Measurements from ENCODE around the gene SPATA3. TPM values are rescaled to one million over a fixed set of nuclear protein-coding genes. Genes with fewer than 3 reads are reported as not detected.

Gene SPATA3
- not detected for total RNA-seq

- ATAC-seq (no peak), DNase-seq (ENCODE audit: low spot score) (no peak)
- intact Hi-C loops (cut with DNase I): no loop called here
Observed at GRCh38 chr2:230995821-230996220, at the start of gene SPATA3. SPATA3 (plus strand) TSS chr2:230996121; CDS start chr2:230996234, 113 bp downstream.

- intact Hi-C loops (cut with DNase I): no loop called here
- no peak for DNase-seq (ENCODE audit: low spot score)
- no peak for ATAC-seq
Observed at GRCh38 chr2:230946429-230947234, 49.3 kb upstream of the SPATA3 start.

- no peak for DNase-seq (ENCODE audit: low spot score)
- ATAC-seq: no peak
- intact Hi-C loops (cut with DNase I): no loop called here
Observed at GRCh38 chr2:230947235-230947576, 48.7 kb upstream of the SPATA3 start.

GRCh38 chr2:230947908-230948365, 48.0 kb upstream of the SPATA3 start:
- intact Hi-C loops (cut with DNase I): no loop called here
- ATAC-seq (peak; percentile 31), DNase-seq (ENCODE audit: low spot score) (no peak)

- intact Hi-C loops (cut with DNase I): no loop called here
- DNase-seq (ENCODE audit: low spot score): no peak
- ATAC-seq: no peak
Observed at GRCh38 chr2:230949966-230950873, 45.7 kb upstream of the SPATA3 start.

GRCh38 chr2:230950874-230951339, 45.0 kb upstream of the SPATA3 start:
- DNase-seq (ENCODE audit: low spot score) (no peak), ATAC-seq (no peak)
- intact Hi-C loops (cut with DNase I): no loop called here

GRCh38 chr2:230951396-230951795, 44.5 kb upstream of the SPATA3 start:
- ATAC-seq (no peak), DNase-seq (ENCODE audit: low spot score) (no peak)
- intact Hi-C loops (cut with DNase I): no loop called here

- DNase-seq (ENCODE audit: low spot score): no peak
- no peak for ATAC-seq
- intact Hi-C loops (cut with DNase I): no loop called here
Observed at GRCh38 chr2:230952226-230952956, 43.5 kb upstream of the SPATA3 start.

GRCh38 chr2:230953845-230954244, 42.1 kb upstream of the SPATA3 start:
- ATAC-seq: no peak
- intact Hi-C loops (cut with DNase I): no loop called here
- DNase-seq (ENCODE audit: low spot score): no peak

- intact Hi-C loops (cut with DNase I): no loop called here
- DNase-seq (ENCODE audit: low spot score) (no peak), ATAC-seq (no peak)
Observed at GRCh38 chr2:230954746-230955145, 41.2 kb upstream of the SPATA3 start.

- intact Hi-C loops (cut with DNase I): no loop called here
- DNase-seq (ENCODE audit: low spot score) (no peak), ATAC-seq (no peak)
Observed at GRCh38 chr2:230955163-230955737, 40.7 kb upstream of the SPATA3 start.

- peak; percentile 64 for DNase-seq (ENCODE audit: low spot score)
Observed at GRCh38 chr2:230956827-230957755, 38.8 kb upstream of the SPATA3 start.

GRCh38 chr2:230957756-230958391, 38.0 kb upstream of the SPATA3 start:
- intact Hi-C loops (cut with DNase I): no loop called here
- ATAC-seq: no peak
- DNase-seq (ENCODE audit: low spot score): no peak

More at GRCh38 chr2:230956827-230957755, 38.8 kb upstream of the SPATA3 start:
- intact Hi-C loops (cut with DNase I): no loop called here
- peak; percentile 87 for ATAC-seq

- no peak for DNase-seq (ENCODE audit: low spot score)
- ATAC-seq: no peak
- intact Hi-C loops (cut with DNase I): no loop called here
Observed at GRCh38 chr2:230958820-230959756, 36.8 kb upstream of the SPATA3 start.

- ATAC-seq: no peak
- DNase-seq (ENCODE audit: low spot score): no peak
- intact Hi-C loops (cut with DNase I): no loop called here
Observed at GRCh38 chr2:230960026-230960425, 35.9 kb upstream of the SPATA3 start.

- DNase-seq (ENCODE audit: low spot score) (no peak), ATAC-seq (no peak)
- intact Hi-C loops (cut with DNase I): no loop called here
Observed at GRCh38 chr2:230961091-230961491, 34.8 kb upstream of the SPATA3 start.

All from sciatic nerve (tissue), 2 donors.